ENCODE data around the gene SKI. TPM values are rescaled to one million over a fixed set of nuclear protein-coding genes. Genes with fewer than 3 reads are reported as not detected.
A peak's percentile ranks its signal among the peaks of the same experiment; 100 is the strongest.

Gene SKI
- total RNA-seq, 1 experiment from 2014 or later = 53.7 TPM

- ChIA-PET CTCF (interaction anchor here (0.6 to 1.4 kb wide), 12 partner anchors 23 to 908 kb away, joined by 3 to 5 read pairs (median 3); no protein-coding TSS in a partner anchor), POLR2A (no interaction called here)
- H3K27ac Mint-ChIP-seq (ENCODE audit: low read depth, unreplicated experiment) = no peak overlapping the region
- no peak for DNase-seq (ENCODE audit: unreplicated experiment)
- H3K4me3 Mint-ChIP-seq (ENCODE audit: unreplicated experiment) = peak overlapping the region; percentile 31
- peaks cover 7% of the 10 kb centered on the region for H3K36me3 Mint-ChIP-seq (ENCODE audit: insufficient read depth, unreplicated experiment)
- no peaks in the 10 kb centered on the region for H3K27me3 Mint-ChIP-seq (ENCODE audit: insufficient read depth, unreplicated experiment)
- TF ChIP-seq CTCF (IDR thresholded peaks at IDR 0.05; ENCODE audit: unreplicated experiment) = peak; percentile 98
- no TSS peak for BruUV-seq (replicated peaks)
- no peaks in the 10 kb centered on the region for H3K4me1 Mint-ChIP-seq (ENCODE audit: insufficient read depth, unreplicated experiment)
- no peaks in the 10 kb centered on the region for H3K9me3 Mint-ChIP-seq (ENCODE audit: unreplicated experiment)
- intact Hi-C loops (cut with micrococcal nuclease) = loop anchor here (2.0 kb wide), 1 partner anchor 84 kb away; no protein-coding TSS in a partner anchor
Measured at GRCh38 chr1:2314803-2315673, 86.9 kb downstream of the SKI start.

- POLR2A ChIA-PET = interaction anchor here (1.1 kb wide), 1 partner anchor 84 kb away, joined by 3 read pairs; no protein-coding TSS in a partner anchor
- DNase-seq (ENCODE audit: unreplicated experiment) = no peak
- H3K36me3 Mint-ChIP-seq (ENCODE audit: insufficient read depth, unreplicated experiment) = peaks cover 7% of the 10 kb centered on the region
- no TSS peak for BruUV-seq (replicated peaks)
- H3K4me3 Mint-ChIP-seq (ENCODE audit: unreplicated experiment) = peak overlapping the region; percentile 31
- no peaks in the 10 kb centered on the region for H3K4me1 Mint-ChIP-seq (ENCODE audit: insufficient read depth, unreplicated experiment)
- intact Hi-C loops (cut with micrococcal nuclease) = loop anchor here (2.0 kb wide), 1 partner anchor 85 kb away; no protein-coding TSS in a partner anchor
- H3K27ac Mint-ChIP-seq (ENCODE audit: low read depth, unreplicated experiment) = no peak overlapping the region
- H3K9me3 Mint-ChIP-seq (ENCODE audit: unreplicated experiment) = no peaks in the 10 kb centered on the region
- CTCF ChIA-PET = interaction anchor here (0.6 to 1.4 kb wide), 9 partner anchors 27 to 141 kb away, joined by 3 to 5 read pairs (median 3); no protein-coding TSS in a partner anchor
- no peak for TF ChIP-seq CTCF (IDR thresholded peaks at IDR 0.05; ENCODE audit: unreplicated experiment)
- H3K27me3 Mint-ChIP-seq (ENCODE audit: insufficient read depth, unreplicated experiment) = no peaks in the 10 kb centered on the region
Measured at GRCh38 chr1:2315674-2316450, 87.7 kb downstream of the SKI start.

GRCh38 chr1:2316451-2316961 lies 88.4 kb downstream of the SKI start:
- intact Hi-C loops (cut with micrococcal nuclease) = no loop called here

More at GRCh38 chr1:2316451-2316961, 88.4 kb downstream of the SKI start:
- ChIA-PET CTCF (interaction anchor here (0.7 to 1.4 kb wide), 4 partner anchors 65 to 86 kb away, joined by 3 to 5 read pairs (median 4); no protein-coding TSS in a partner anchor), POLR2A (interaction anchor here (1.1 kb wide), 1 partner anchor 84 kb away, joined by 3 read pairs; no protein-coding TSS in a partner anchor)
- peaks cover 7% of the 10 kb centered on the region for H3K36me3 Mint-ChIP-seq (ENCODE audit: insufficient read depth, unreplicated experiment)
- DNase-seq (ENCODE audit: unreplicated experiment) = no peak
- no peak overlapping the region for H3K27ac Mint-ChIP-seq (ENCODE audit: low read depth, unreplicated experiment)
- no TSS peak for BruUV-seq (replicated peaks)
- H3K27me3 Mint-ChIP-seq (ENCODE audit: insufficient read depth, unreplicated experiment) = no peaks in the 10 kb centered on the region
- no peak overlapping the region for H3K4me3 Mint-ChIP-seq (ENCODE audit: unreplicated experiment)
- H3K4me1 Mint-ChIP-seq (ENCODE audit: insufficient read depth, unreplicated experiment) = no peaks in the 10 kb centered on the region
- no peak for TF ChIP-seq CTCF (IDR thresholded peaks at IDR 0.05; ENCODE audit: unreplicated experiment)
- H3K9me3 Mint-ChIP-seq (ENCODE audit: unreplicated experiment) = no peaks in the 10 kb centered on the region

Measured in MCF 10A (cell line).